ENCODE data around the gene LMX1A.

DNA sequence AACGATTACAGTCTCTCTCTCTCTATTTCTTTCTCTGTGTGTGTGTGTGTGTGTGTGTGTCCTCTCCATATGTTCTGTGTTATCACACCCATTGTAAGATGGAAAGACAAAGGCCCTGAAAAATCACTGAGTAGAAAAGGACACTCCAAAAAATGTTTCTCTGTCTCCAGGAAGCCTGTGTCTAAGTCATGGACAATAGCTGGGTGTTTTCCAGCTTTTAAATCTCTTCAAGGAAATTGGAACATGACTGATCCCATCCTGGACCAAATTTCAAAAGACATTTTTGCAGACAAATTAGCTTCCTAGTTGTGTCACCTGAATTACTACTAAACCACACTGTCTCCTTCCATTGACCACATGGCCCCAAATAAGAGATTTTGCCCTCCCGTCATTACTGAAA is 31.0 kb upstream of the LMX1A start:
- no peak for TF ChIP-seq ISL1 (CRISPR knock-in tag; IDR thresholded peaks at IDR 0.05)
- TF ChIP-seq GLIS3 (CRISPR knock-in tag; IDR thresholded peaks at IDR 0.05) = no peak
- TF ChIP-seq RARB (CRISPR knock-in tag; IDR thresholded peaks at IDR 0.05) = no peak
- TF ChIP-seq ZNF565 (CRISPR knock-in tag; conservative IDR thresholded peaks at IDR 0.05; ENCODE audit: low read depth) = no peak
- no peak for TF ChIP-seq PATZ1 (CRISPR knock-in tag; IDR thresholded peaks at IDR 0.05; ENCODE audit: borderline replicate concordance)
- no peak for TF ChIP-seq PPARA (CRISPR knock-in tag; IDR thresholded peaks at IDR 0.05; ENCODE audit: borderline replicate concordance)
- no peak for TF ChIP-seq ESRRG (CRISPR knock-in tag; IDR thresholded peaks at IDR 0.05)
- TF ChIP-seq ARNTL (CRISPR knock-in tag; IDR thresholded peaks at IDR 0.05; ENCODE audit: borderline replicate concordance, low read depth) = no peak
- no peak for TF ChIP-seq ZFP3 (CRISPR knock-in tag; IDR thresholded peaks at IDR 0.05)
